ENCODE measurements around the gene KCNN3. TPM values are rescaled to one million over a fixed set of nuclear protein-coding genes. Genes with fewer than 3 reads are reported as not detected.

Gene KCNN3
- total RNA-seq, 2 experiments from 2014 or later: 0.02 to 0.14 TPM

- DNase-seq: no peak
- POLR2A ChIA-PET: no interaction called here
- CTCF ChIA-PET: interaction anchor here (0.7 to 1.9 kb wide), 3 partner anchors 48 to 226 kb away, joined by 4 to 6 read pairs (median 5); no protein-coding TSS in a partner anchor
- intact Hi-C loops (cut with micrococcal nuclease): no loop called here
- H3K27ac Mint-ChIP-seq: no peak overlapping the region
- no peaks in the 10 kb centered on the region for H3K27me3 Mint-ChIP-seq
- no peaks in the 10 kb centered on the region for H3K9me3 Mint-ChIP-seq
- no peaks in the 10 kb centered on the region for H3K4me1 Mint-ChIP-seq (ENCODE audit: low read depth)
- no peak overlapping the region for H3K4me3 Mint-ChIP-seq
- no peaks in the 10 kb centered on the region for H3K36me3 Mint-ChIP-seq
Observed at GRCh38 chr1:154895798-154896197, 25.7 kb upstream of the KCNN3 start.

GRCh38 chr1:154891452-154891851 lies 21.4 kb upstream of the KCNN3 start:
- Mint-ChIP-seq H3K27ac (no peak overlapping the region), H3K4me1 (ENCODE audit: low read depth) (peaks cover 1% of the 10 kb centered on the region), H3K4me3 (no peak overlapping the region), H3K27me3 (no peaks in the 10 kb centered on the region), H3K36me3 (no peaks in the 10 kb centered on the region), H3K9me3 (no peaks in the 10 kb centered on the region)
- no peak for DNase-seq
- intact Hi-C loops (cut with micrococcal nuclease): no loop called here
- ChIA-PET POLR2A (no interaction called here), CTCF (interaction anchor here (0.7 to 1.7 kb wide), 7 partner anchors 13 to 332 kb away, joined by 3 to 6 read pairs (median 3); partner anchors contain the start of gene PMVK)

DNA sequence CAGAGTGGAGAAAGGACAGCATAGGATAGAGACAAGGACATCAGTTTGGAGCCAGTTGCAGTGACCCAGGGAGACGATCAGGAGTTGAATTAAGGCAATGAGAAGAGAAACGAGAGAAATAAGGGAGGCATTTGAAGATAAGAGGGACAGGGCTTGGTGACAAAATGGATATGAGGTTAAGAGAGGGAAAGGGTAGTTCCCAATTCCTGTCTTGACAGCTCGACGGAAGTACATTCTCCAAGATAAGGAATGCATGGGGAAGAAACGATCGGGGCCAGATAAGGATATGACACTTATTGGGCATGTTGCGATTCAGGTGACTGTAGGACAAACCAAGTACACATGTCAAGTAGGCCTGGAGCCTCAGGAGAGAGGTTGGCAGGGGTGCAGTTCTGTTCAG lies 18.7 kb upstream of the KCNN3 start:
- H3K9me3 Mint-ChIP-seq: no peaks in the 10 kb centered on the region
- H3K4me3 Mint-ChIP-seq: no peak overlapping the region
- ChIA-PET CTCF (no interaction called here), POLR2A (no interaction called here)
- intact Hi-C loops (cut with micrococcal nuclease): no loop called here
- no peaks in the 10 kb centered on the region for H3K36me3 Mint-ChIP-seq
- no peak overlapping the region for H3K27ac Mint-ChIP-seq
- no peak for DNase-seq
- peaks cover 6% of the 10 kb centered on the region for H3K4me1 Mint-ChIP-seq (ENCODE audit: low read depth)
- no peaks in the 10 kb centered on the region for H3K27me3 Mint-ChIP-seq

- CTCF ChIA-PET: interaction anchor here (1.0 kb wide), 1 partner anchor 49 kb away, joined by 3 read pairs; no protein-coding TSS in a partner anchor
- H3K27ac Mint-ChIP-seq: no peak overlapping the region
- H3K4me3 Mint-ChIP-seq: no peak overlapping the region
- intact Hi-C loops (cut with micrococcal nuclease): no loop called here
- DNase-seq: no peak
- POLR2A ChIA-PET: no interaction called here
- H3K27me3 Mint-ChIP-seq: no peaks in the 10 kb centered on the region
- H3K4me1 Mint-ChIP-seq (ENCODE audit: low read depth): peaks cover 6% of the 10 kb centered on the region
- no peaks in the 10 kb centered on the region for H3K9me3 Mint-ChIP-seq
- H3K36me3 Mint-ChIP-seq: no peaks in the 10 kb centered on the region
Observed at GRCh38 chr1:154886281-154887015, 16.4 kb upstream of the KCNN3 start.

GRCh38 chr1:154884869-154885701 lies 15.0 kb upstream of the KCNN3 start:
- intact Hi-C loops (cut with micrococcal nuclease): no loop called here
- no peak for DNase-seq
- ChIA-PET POLR2A (no interaction called here), CTCF (interaction anchor here (1.2 kb wide), 1 partner anchor 215 kb away, joined by 3 read pairs; no protein-coding TSS in a partner anchor)
- no peak overlapping the region for H3K27ac Mint-ChIP-seq
- H3K9me3 Mint-ChIP-seq: no peaks in the 10 kb centered on the region
- H3K4me1 Mint-ChIP-seq (ENCODE audit: low read depth): peaks cover 6% of the 10 kb centered on the region
- H3K36me3 Mint-ChIP-seq: no peaks in the 10 kb centered on the region
- H3K27me3 Mint-ChIP-seq: no peaks in the 10 kb centered on the region
- no peak overlapping the region for H3K4me3 Mint-ChIP-seq

GRCh38 chr1:154883919-154884868 lies 14.1 kb upstream of the KCNN3 start:
- ChIA-PET POLR2A (no interaction called here), CTCF (interaction anchor here (0.9 to 3.7 kb wide), 3 partner anchors 214 to 325 kb away, joined by 3 to 26 read pairs (median 5); no protein-coding TSS in a partner anchor)
- intact Hi-C loops (cut with micrococcal nuclease): no loop called here
- Mint-ChIP-seq H3K27me3 (no peaks in the 10 kb centered on the region), H3K4me1 (ENCODE audit: low read depth) (peaks cover 6% of the 10 kb centered on the region), H3K4me3 (no peak overlapping the region), H3K9me3 (no peaks in the 10 kb centered on the region), H3K36me3 (no peaks in the 10 kb centered on the region), H3K27ac (no peak overlapping the region)
- no peak for DNase-seq

GRCh38 chr1:154881820-154882535 lies 11.9 kb upstream of the KCNN3 start:
- Mint-ChIP-seq H3K4me3 (no peak overlapping the region), H3K27me3 (no peaks in the 10 kb centered on the region), H3K36me3 (no peaks in the 10 kb centered on the region), H3K27ac (no peak overlapping the region), H3K4me1 (ENCODE audit: low read depth) (peaks cover 6% of the 10 kb centered on the region), H3K9me3 (no peaks in the 10 kb centered on the region)
- intact Hi-C loops (cut with micrococcal nuclease): no loop called here
- no peak for DNase-seq
- POLR2A ChIA-PET: no interaction called here
- CTCF ChIA-PET: interaction anchor here (1.3 to 3.7 kb wide), 5 partner anchors 62 to 322 kb away, joined by 3 to 26 read pairs (median 5); no protein-coding TSS in a partner anchor

DNA sequence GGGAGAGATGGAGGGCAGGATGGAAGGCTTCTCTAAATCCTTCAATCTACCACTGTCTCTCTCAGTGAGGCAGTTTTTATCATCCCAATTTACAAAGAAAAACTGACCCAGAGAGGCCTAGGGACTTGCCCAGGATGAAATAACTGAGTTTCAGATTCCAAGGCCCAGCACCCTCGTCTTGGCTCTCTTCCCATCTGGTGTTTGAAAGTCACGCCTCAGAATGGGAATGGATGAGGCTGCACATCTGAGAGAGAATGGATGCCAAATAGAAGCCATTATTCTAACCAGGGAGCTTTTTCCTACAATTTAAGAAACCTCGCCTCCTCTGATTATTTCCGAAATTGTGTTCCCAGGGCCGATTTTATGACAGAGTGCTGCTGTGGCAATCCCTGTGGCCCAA lies 10.6 kb upstream of the KCNN3 start:
- H3K27me3 Mint-ChIP-seq: no peaks in the 10 kb centered on the region
- no peaks in the 10 kb centered on the region for H3K4me1 Mint-ChIP-seq (ENCODE audit: low read depth)
- intact Hi-C loops (cut with micrococcal nuclease): no loop called here
- POLR2A ChIA-PET: no interaction called here
- no peak overlapping the region for H3K27ac Mint-ChIP-seq
- CTCF ChIA-PET: interaction anchor here (0.6 to 3.7 kb wide), 5 partner anchors 24 to 321 kb away, joined by 3 to 26 read pairs (median 5); no protein-coding TSS in a partner anchor
- no peak overlapping the region for H3K4me3 Mint-ChIP-seq
- DNase-seq: no peak
- no peaks in the 10 kb centered on the region for H3K36me3 Mint-ChIP-seq
- H3K9me3 Mint-ChIP-seq: no peaks in the 10 kb centered on the region

DNA sequence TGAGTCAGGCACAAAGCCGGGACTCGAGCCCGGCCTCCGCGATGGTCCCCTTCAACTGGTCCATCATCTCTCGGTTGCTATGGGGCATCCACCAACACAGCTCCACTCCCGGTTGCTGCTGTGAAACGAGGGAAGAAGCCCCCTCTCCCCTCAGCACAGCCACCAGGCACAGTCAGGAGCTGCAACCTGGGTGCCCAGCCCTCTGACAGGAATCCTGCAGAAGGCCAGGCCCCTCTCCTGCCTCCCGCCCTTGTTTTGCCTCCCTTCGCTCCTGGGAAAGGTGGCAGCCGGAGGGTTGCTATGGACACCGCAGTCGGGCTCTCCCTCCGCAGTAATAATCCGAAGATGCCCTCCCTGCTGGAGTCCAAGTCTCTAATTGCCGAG lies 8.9 kb upstream of the KCNN3 start:
- POLR2A ChIA-PET: interaction anchor here (1.1 kb wide), 1 partner anchor 320 kb away, joined by 3 read pairs; no protein-coding TSS in a partner anchor
- Mint-ChIP-seq H3K4me1 (ENCODE audit: low read depth) (peaks cover 10% of the 10 kb centered on the region), H3K36me3 (no peaks in the 10 kb centered on the region)

GRCh38 chr1:154878371-154879037 lies 8.4 kb upstream of the KCNN3 start:
- Mint-ChIP-seq H3K36me3 (no peaks in the 10 kb centered on the region), H3K27ac (no peak overlapping the region), H3K9me3 (no peaks in the 10 kb centered on the region), H3K4me1 (ENCODE audit: low read depth) (peaks cover 14% of the 10 kb centered on the region), H3K4me3 (no peak overlapping the region), H3K27me3 (peaks cover 3% of the 10 kb centered on the region)
- intact Hi-C loops (cut with micrococcal nuclease): loop anchor here (1.0 kb wide), 3 partner anchors 106 to 319 kb away; no protein-coding TSS in a partner anchor
- POLR2A ChIA-PET: interaction anchor here (1.1 kb wide), 1 partner anchor 319 kb away, joined by 3 read pairs; no protein-coding TSS in a partner anchor
- DNase-seq: peak; percentile 84
- CTCF ChIA-PET: interaction anchor here (0.6 to 4.4 kb wide), 48 partner anchors 8 to 399 kb away, joined by 3 to 61 read pairs (median 4); partner anchors contain the start of genes CHRNB2, KCNN3 and PMVK

More for the DNA sequence above, 8.9 kb upstream of the KCNN3 start:
- Mint-ChIP-seq H3K4me3 (no peak overlapping the region), H3K9me3 (no peaks in the 10 kb centered on the region), H3K27ac (no peak overlapping the region), H3K27me3 (peaks cover 3% of the 10 kb centered on the region)
- CTCF ChIA-PET: interaction anchor here (0.6 to 4.4 kb wide), 49 partner anchors 9 to 399 kb away, joined by 3 to 61 read pairs (median 4); partner anchors contain the start of genes CHRNB2, KCNN3 and PMVK
- DNase-seq: no peak
- intact Hi-C loops (cut with micrococcal nuclease): no loop called here

All from activated CD4-positive, alpha-beta memory T cell treated with anti-CD3 and anti-CD28 coated beads for 36 hours (primary cell).